ENCODE measurements around the gene ANKRD6. TPM values are rescaled to one million over a fixed set of nuclear protein-coding genes. Genes with fewer than 3 reads are reported as not detected.

Gene ANKRD6
- polyA plus RNA-seq, 1 of the 3 experiments (the other 2 are of a cell fraction) = 2.6 TPM

- Histone ChIP-seq H3K4me2 (no peak overlapping the region), H3K4me1 (ENCODE audit: control insufficient read depth in 1 of 2, insufficient read depth in 2 of 2, low read depth in 1 of 2, low read length in 1 of 2) (peaks cover 2 to 7% of the 10 kb centered on the region in 2 experiments; a peak in 2 of 4 replicates), H3K27ac (ENCODE audit: low read depth in 2 of 2, low read length in 1 of 2) (no peak overlapping the region), H3F3A (replicated peaks; ENCODE audit: insufficient read depth) (no peaks in the 10 kb centered on the region), H3K9me2 (no peaks in the 10 kb centered on the region), H3K9ac (no peak overlapping the region), H3K79me2 (ENCODE audit: insufficient read depth) (no peaks in the 10 kb centered on the region), H3K9me3 (no peaks in the 10 kb centered on the region), H3K4me3 (ENCODE audit: low read depth in 2 of 2, low read length in 1 of 2) (no peak overlapping the region), H3K27me3 (ENCODE audit: insufficient read depth) (no peaks in the 10 kb centered on the region), H3K36me3 (replicated peaks in 1 of 2; ENCODE audit: control insufficient read depth in 1 of 2, insufficient read depth in 2 of 2, low read length in 1 of 2) (no peaks in the 10 kb centered on the region), H4K20me1 (ENCODE audit: insufficient read depth) (no peaks in the 10 kb centered on the region), H2AFZ (ENCODE audit: low read depth) (no peak overlapping the region)
- ChIA-PET POLR2A (no interaction called here), CTCF (interaction anchor here (1.0 to 3.4 kb wide), 4 partner anchors 58 to 1049 kb away, joined by 3 to 13 read pairs (median 5); no protein-coding TSS in a partner anchor)
- WGBS (ENCODE audit: low lambda C conversion rate) = 57% methylated on average over 7 of the region's 7 CpGs
- no peak for DNase-seq
- TF ChIP-seq YY1 (IDR thresholded peaks at IDR 0.05; ENCODE audit: low read depth) (no peak), PBX3 (IDR thresholded peaks at IDR 0.05) (no peak), SIN3A (IDR thresholded peaks at IDR 0.05; ENCODE audit: borderline replicate concordance, low read depth, low read length) (no peak), GABPA (IDR thresholded peaks at IDR 0.05; ENCODE audit: low read depth) (no peak), POLR2AphosphoS5 (IDR thresholded peaks at IDR 0.05; ENCODE audit: low read depth, low read length) (no peak), FOXJ3 (CRISPR knock-in tag; IDR thresholded peaks at IDR 0.05) (no peak), JUND (IDR thresholded peaks at IDR 0.05) (no peak), FOSL2 (IDR thresholded peaks at IDR 0.05; ENCODE audit: borderline replicate concordance, low read depth) (no peak), EP300 (IDR thresholded peaks at IDR 0.05; ENCODE audit: borderline replicate concordance in 1 of 2, low read depth in 1 of 2, low read length in 1 of 2) (no peak), SMC3 (IDR thresholded peaks at IDR 0.05; ENCODE audit: low read depth, low read length) (no peak), RCOR1 (IDR thresholded peaks at IDR 0.05; ENCODE audit: low read length) (no peak)
- TF ChIP-seq, protein P1, sequence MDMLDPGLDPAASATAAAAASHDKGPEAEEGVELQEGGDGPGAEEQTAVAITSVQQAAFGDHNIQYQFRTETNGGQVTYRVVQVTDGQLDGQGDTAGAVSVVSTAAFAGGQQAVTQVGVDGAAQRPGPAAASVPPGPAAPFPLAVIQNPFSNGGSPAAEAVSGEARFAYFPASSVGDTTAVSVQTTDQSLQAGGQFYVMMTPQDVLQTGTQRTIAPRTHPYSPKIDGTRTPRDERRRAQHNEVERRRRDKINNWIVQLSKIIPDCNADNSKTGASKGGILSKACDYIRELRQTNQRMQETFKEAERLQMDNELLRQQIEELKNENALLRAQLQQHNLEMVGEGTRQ (IDR thresholded peaks at IDR 0.05; ENCODE audit: borderline replicate concordance, low read depth, low read length) = no peak
Observed at GRCh38 chr6:89430201-89430962, 2.6 kb upstream of the ANKRD6 start.

GRCh38 chr6:89433252-89434149 lies 549 bp downstream of the ANKRD6 start:
- Histone ChIP-seq H3K4me3 (ENCODE audit: low read depth in 2 of 2, low read length in 1 of 2) (peak overlapping the region; percentile 70 to 71), H3K27ac (ENCODE audit: low read depth in 2 of 2, low read length in 1 of 2) (no peak overlapping the region; a peak in 1 of 4 replicates), H3F3A (replicated peaks; ENCODE audit: insufficient read depth) (no peaks in the 10 kb centered on the region), H3K9me3 (no peaks in the 10 kb centered on the region), H3K4me2 (peak overlapping the region; percentile 89), H3K4me1 (ENCODE audit: control insufficient read depth in 1 of 2, insufficient read depth in 2 of 2, low read depth in 1 of 2, low read length in 1 of 2) (peaks cover 7 to 9% of the 10 kb centered on the region in 2 experiments; a peak in 2 of 4 replicates), H3K27me3 (ENCODE audit: insufficient read depth) (no peaks in the 10 kb centered on the region), H3K36me3 (replicated peaks in 1 of 2; ENCODE audit: control insufficient read depth in 1 of 2, insufficient read depth in 2 of 2, low read length in 1 of 2) (no peaks in the 10 kb centered on the region), H3K9me2 (no peaks in the 10 kb centered on the region), H2AFZ (ENCODE audit: low read depth) (peak overlapping the region; percentile 76), H3K79me2 (ENCODE audit: insufficient read depth) (no peaks in the 10 kb centered on the region), H3K9ac (peak overlapping the region; percentile 57), H4K20me1 (ENCODE audit: insufficient read depth) (no peaks in the 10 kb centered on the region)
- no peak for DNase-seq
- ChIA-PET CTCF (interaction anchor here (0.7 to 3.8 kb wide), 16 partner anchors 10 to 359 kb away, joined by 3 to 35 read pairs (median 4); partner anchors contain the start of gene LYRM2), POLR2A (interaction anchor here (1.1 kb wide), 1 partner anchor 204 kb away, joined by 5 read pairs; no protein-coding TSS in a partner anchor)
- no peak for TF ChIP-seq JUND (IDR thresholded peaks at IDR 0.05)
- TF ChIP-seq YY1 (IDR thresholded peaks at IDR 0.05; ENCODE audit: low read depth) = no peak
- TF ChIP-seq GATA2 (CRISPR knock-in tag; IDR thresholded peaks at IDR 0.05) = no peak
- TF ChIP-seq, protein P2, sequence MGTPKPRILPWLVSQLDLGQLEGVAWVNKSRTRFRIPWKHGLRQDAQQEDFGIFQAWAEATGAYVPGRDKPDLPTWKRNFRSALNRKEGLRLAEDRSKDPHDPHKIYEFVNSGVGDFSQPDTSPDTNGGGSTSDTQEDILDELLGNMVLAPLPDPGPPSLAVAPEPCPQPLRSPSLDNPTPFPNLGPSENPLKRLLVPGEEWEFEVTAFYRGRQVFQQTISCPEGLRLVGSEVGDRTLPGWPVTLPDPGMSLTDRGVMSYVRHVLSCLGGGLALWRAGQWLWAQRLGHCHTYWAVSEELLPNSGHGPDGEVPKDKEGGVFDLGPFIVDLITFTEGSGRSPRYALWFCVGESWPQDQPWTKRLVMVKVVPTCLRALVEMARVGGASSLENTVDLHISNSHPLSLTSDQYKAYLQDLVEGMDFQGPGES (IDR thresholded peaks at IDR 0.05; ENCODE audit: low read depth, low read length) = no peak
- TF ChIP-seq FOXM1 (IDR thresholded peaks at IDR 0.05; ENCODE audit: low read depth) = no peak
- 36% methylated on average over 9 of the region's 80 CpGs for WGBS (ENCODE audit: low lambda C conversion rate)
